Measurements from ENCODE around the gene ZIM2.

ZIM2 gene

GRCh38 chr19:56823956-56824355 is 16.6 kb downstream of the ZIM2 start:
- H3K4me3 ChIP-seq (ENCODE audit: control insufficient read depth, low read depth, low read length): no peak overlapping the region
- no peak for DNase-seq (ENCODE audit: low read depth)
- TF ChIP-seq CTCF (IDR thresholded peaks at IDR 0.05; ENCODE audit: control insufficient read depth, insufficient read depth, low read depth, low read length, missing control alignments): no peak

- H3K4me3 ChIP-seq (ENCODE audit: control insufficient read depth, low read depth, low read length): no peak overlapping the region
- no peak for TF ChIP-seq CTCF (IDR thresholded peaks at IDR 0.05; ENCODE audit: control insufficient read depth, insufficient read depth, low read depth, low read length, missing control alignments)
These were observed 17.1 kb downstream of the ZIM2 start for GRCh38 chr19:56823417-56823816.

GRCh38 chr19:56822755-56823154 is 17.8 kb downstream of the ZIM2 start:
- H3K4me3 ChIP-seq (ENCODE audit: control insufficient read depth, low read depth, low read length): no peak overlapping the region
- DNase-seq (ENCODE audit: low read depth): no peak
- TF ChIP-seq CTCF (IDR thresholded peaks at IDR 0.05; ENCODE audit: control insufficient read depth, insufficient read depth, low read depth, low read length, missing control alignments): no peak

More at GRCh38 chr19:56823417-56823816, 17.1 kb downstream of the ZIM2 start:
- no peak for DNase-seq (ENCODE audit: low read depth)

- no peak for DNase-seq (ENCODE audit: low read depth)
- no peak overlapping the region for H3K4me3 ChIP-seq (ENCODE audit: control insufficient read depth, low read depth, low read length)
- TF ChIP-seq CTCF (IDR thresholded peaks at IDR 0.05; ENCODE audit: control insufficient read depth, insufficient read depth, low read depth, low read length, missing control alignments): no peak
These were observed 18.9 kb downstream of the ZIM2 start for GRCh38 chr19:56821675-56822074.

GRCh38 chr19:56821209-56821608 is 19.3 kb downstream of the ZIM2 start:
- DNase-seq (ENCODE audit: low read depth): no peak
- H3K4me3 ChIP-seq (ENCODE audit: control insufficient read depth, low read depth, low read length): no peak overlapping the region
- TF ChIP-seq CTCF (IDR thresholded peaks at IDR 0.05; ENCODE audit: control insufficient read depth, insufficient read depth, low read depth, low read length, missing control alignments): no peak

GRCh38 chr19:56819166-56819565 is 21.4 kb downstream of the ZIM2 start:
- DNase-seq (ENCODE audit: low read depth): no peak
- H3K4me3 ChIP-seq (ENCODE audit: control insufficient read depth, low read depth, low read length): no peak overlapping the region
- no peak for TF ChIP-seq CTCF (IDR thresholded peaks at IDR 0.05; ENCODE audit: control insufficient read depth, insufficient read depth, low read depth, low read length, missing control alignments)

- no peak for TF ChIP-seq CTCF (IDR thresholded peaks at IDR 0.05; ENCODE audit: control insufficient read depth, insufficient read depth, low read depth, low read length, missing control alignments)
- no peak overlapping the region for H3K4me3 ChIP-seq (ENCODE audit: control insufficient read depth, low read depth, low read length)
- DNase-seq (ENCODE audit: low read depth): no peak
These were observed 25.9 kb downstream of the ZIM2 start for GRCh38 chr19:56814656-56815055.
